Measurements from ENCODE around the gene WWOX. TPM values are rescaled to one million over a fixed set of nuclear protein-coding genes. Genes with fewer than 3 reads are reported as not detected.

Gene WWOX
- total and polyA plus RNA-seq, 2 of the 13 experiments (the other 11 are each of a cell fraction or from before 2014, with no cell fraction given) = 9.1 to 37.4 TPM

DNA sequence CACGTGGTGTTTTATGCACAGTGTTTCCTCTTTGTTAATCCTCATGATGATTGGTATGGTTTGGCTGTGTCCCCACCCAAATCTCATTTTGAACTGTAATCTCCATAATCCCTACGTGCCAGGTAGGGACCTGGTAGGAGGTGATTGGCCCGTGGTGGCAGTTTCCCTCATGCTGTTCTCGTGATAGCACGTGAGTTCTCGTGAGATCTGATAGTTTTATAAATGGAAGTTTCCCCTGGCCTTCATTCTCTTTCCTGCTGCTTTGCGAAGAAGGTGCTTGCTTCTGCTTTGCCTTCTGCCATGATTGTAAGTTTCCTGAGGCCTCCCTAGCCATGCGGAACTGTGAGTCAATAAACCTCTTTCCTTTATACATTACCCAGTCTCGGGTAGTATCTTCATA is 115.8 kb downstream of the WWOX start:
- H3K4me3 ChIP-seq (replicated peaks in 1 of 3; ENCODE audit: insufficient read depth in 1 of 3, low read depth in 2 of 3, low read length in 3 of 3) = no peak overlapping the region
- ATAC-seq (no peak), DNase-seq (ENCODE audit: low spot score) (no peak), FAIRE-seq (no peak)
- peaks cover 10% of the 10 kb centered on the region for H3K4me1 ChIP-seq (ENCODE audit: insufficient read depth, low read length)
- H3K27me3 ChIP-seq (ENCODE audit: control insufficient read depth in 1 of 2, insufficient read depth in 2 of 2, low read length in 2 of 2) = no peaks in the 10 kb centered on the region
- in situ Hi-C loops (cut with HindIII; ENCODE audit: extremely low pct_ligation_motif_present, low pct_unique_long_range_greater_than_20kb) (no loop called here), intact Hi-C loops (cut with micrococcal nuclease; ENCODE audit: unreplicated experiment) (no loop called here)
- WGBS (ENCODE audit: low lambda C conversion rate) = 96% methylated on average over 9 of the region's 9 CpGs
- POLR2A ChIA-PET = no interaction called here
- no peak overlapping the region for H3K9ac ChIP-seq (ENCODE audit: insufficient read depth, low read depth, low read length)
- no peak overlapping the region for H2AFZ ChIP-seq (ENCODE audit: low read length)
- H3K27ac ChIP-seq (ENCODE audit: extremely low read length, insufficient read depth, low read length) = no peak overlapping the region
- no peaks in the 10 kb centered on the region for H3K36me3 ChIP-seq (replicated peaks in 1 of 2; ENCODE audit: control insufficient read depth in 1 of 2, insufficient read depth in 2 of 2, low read length in 2 of 2)
- no TSS peak for BruUV-seq (replicated peaks)
- no peaks in the 10 kb centered on the region for H3K9me3 ChIP-seq (ENCODE audit: low read length)
- CTCF ChIA-PET (ENCODE audit: low intra/inter-chr PET ratio, low total read pairs) = no interaction called here
- H3K4me2 ChIP-seq (ENCODE audit: low read depth, low read length) = no peak overlapping the region
- no peaks in the 10 kb centered on the region for H3K79me2 ChIP-seq (ENCODE audit: insufficient read depth, low read length)
- no peaks in the 10 kb centered on the region for H4K20me1 ChIP-seq (ENCODE audit: insufficient read depth, low read length)
- TF ChIP-seq FOXA1 (IDR thresholded peaks at IDR 0.05) (no peak), FOXA1 (CRISPR knock-in tag; IDR thresholded peaks at IDR 0.05) (no peak), JUNB (CRISPR knock-in tag; IDR thresholded peaks at IDR 0.05; ENCODE audit: borderline replicate concordance) (no peak), KDM5B (CRISPR knock-in tag; IDR thresholded peaks at IDR 0.05; ENCODE audit: borderline replicate concordance) (no peak), ZNF207 (IDR thresholded peaks at IDR 0.05; ENCODE audit: borderline replicate concordance) (no peak), ZNF777 (CRISPR knock-in tag; IDR thresholded peaks at IDR 0.05) (no peak)
- TF ChIP-seq, protein P1, sequence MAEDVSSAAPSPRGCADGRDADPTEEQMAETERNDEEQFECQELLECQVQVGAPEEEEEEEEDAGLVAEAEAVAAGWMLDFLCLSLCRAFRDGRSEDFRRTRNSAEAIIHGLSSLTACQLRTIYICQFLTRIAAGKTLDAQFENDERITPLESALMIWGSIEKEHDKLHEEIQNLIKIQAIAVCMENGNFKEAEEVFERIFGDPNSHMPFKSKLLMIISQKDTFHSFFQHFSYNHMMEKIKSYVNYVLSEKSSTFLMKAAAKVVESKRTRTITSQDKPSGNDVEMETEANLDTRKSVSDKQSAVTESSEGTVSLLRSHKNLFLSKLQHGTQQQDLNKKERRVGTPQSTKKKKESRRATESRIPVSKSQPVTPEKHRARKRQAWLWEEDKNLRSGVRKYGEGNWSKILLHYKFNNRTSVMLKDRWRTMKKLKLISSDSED (CRISPR knock-in tag; IDR thresholded peaks at IDR 0.05) = no peak
- TF ChIP-seq, protein P2, sequence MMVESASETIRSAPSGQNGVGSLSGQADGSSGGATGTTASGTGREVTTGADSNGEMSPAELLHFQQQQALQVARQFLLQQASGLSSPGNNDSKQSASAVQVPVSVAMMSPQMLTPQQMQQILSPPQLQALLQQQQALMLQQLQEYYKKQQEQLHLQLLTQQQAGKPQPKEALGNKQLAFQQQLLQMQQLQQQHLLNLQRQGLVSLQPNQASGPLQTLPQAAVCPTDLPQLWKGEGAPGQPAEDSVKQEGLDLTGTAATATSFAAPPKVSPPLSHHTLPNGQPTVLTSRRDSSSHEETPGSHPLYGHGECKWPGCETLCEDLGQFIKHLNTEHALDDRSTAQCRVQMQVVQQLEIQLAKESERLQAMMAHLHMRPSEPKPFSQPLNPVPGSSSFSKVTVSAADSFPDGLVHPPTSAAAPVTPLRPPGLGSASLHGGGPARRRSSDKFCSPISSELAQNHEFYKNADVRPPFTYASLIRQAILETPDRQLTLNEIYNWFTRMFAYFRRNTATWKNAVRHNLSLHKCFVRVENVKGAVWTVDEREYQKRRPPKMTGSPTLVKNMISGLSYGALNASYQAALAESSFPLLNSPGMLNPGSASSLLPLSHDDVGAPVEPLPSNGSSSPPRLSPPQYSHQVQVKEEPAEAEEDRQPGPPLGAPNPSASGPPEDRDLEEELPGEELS (CRISPR knock-in tag; IDR thresholded peaks at IDR 0.05) = no peak
- TF ChIP-seq, protein P3, sequence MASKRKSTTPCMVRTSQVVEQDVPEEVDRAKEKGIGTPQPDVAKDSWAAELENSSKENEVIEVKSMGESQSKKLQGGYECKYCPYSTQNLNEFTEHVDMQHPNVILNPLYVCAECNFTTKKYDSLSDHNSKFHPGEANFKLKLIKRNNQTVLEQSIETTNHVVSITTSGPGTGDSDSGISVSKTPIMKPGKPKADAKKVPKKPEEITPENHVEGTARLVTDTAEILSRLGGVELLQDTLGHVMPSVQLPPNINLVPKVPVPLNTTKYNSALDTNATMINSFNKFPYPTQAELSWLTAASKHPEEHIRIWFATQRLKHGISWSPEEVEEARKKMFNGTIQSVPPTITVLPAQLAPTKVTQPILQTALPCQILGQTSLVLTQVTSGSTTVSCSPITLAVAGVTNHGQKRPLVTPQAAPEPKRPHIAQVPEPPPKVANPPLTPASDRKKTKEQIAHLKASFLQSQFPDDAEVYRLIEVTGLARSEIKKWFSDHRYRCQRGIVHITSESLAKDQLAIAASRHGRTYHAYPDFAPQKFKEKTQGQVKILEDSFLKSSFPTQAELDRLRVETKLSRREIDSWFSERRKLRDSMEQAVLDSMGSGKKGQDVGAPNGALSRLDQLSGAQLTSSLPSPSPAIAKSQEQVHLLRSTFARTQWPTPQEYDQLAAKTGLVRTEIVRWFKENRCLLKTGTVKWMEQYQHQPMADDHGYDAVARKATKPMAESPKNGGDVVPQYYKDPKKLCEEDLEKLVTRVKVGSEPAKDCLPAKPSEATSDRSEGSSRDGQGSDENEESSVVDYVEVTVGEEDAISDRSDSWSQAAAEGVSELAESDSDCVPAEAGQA (IDR thresholded peaks at IDR 0.05; ENCODE audit: low read depth) = no peak
- TF ChIP-seq, protein P3 (CRISPR knock-in tag; IDR thresholded peaks at IDR 0.05; ENCODE audit: borderline replicate concordance) = no peak
